GM12874 (cell line): ENCODE measurements around the gene HPS4.

Experiments
- CTCF ChIP-seq: IDR thresholded peaks from 2 replicates; pipeline ENCODE4 v1.5.1; 2011; ENCODE audit warnings: low read depth, mild to moderate bottlenecking, control low read depth, low read length, moderate library complexity; ENCODE audit not compliant: insufficient read depth

The HPS4 gene

GRCh38 chr22:26483043-26483438 is 542 bp downstream of the HPS4 start:
- no peak for TF ChIP-seq CTCF

GRCh38 chr22:26482161-26482560 is 1.4 kb downstream of the HPS4 start:
- TF ChIP-seq CTCF = no peak

GRCh38 chr22:26481694-26482093 is 1.9 kb downstream of the HPS4 start:
- no peak for TF ChIP-seq CTCF

- TF ChIP-seq CTCF = no peak
Measured at GRCh38 chr22:26481112-26481693, 2.4 kb downstream of the HPS4 start.

GRCh38 chr22:26480611-26480932 is 3.0 kb downstream of the HPS4 start:
- TF ChIP-seq CTCF = no peak

- no peak for TF ChIP-seq CTCF
Measured at GRCh38 chr22:26479792-26480610, 3.6 kb downstream of the HPS4 start.

- no peak for TF ChIP-seq CTCF
Measured at GRCh38 chr22:26479043-26479791, 4.4 kb downstream of the HPS4 start.
